NCI-H1436 treated with DMSO at 0.1 percent for 48 hours (cell line): ENCODE results near the gene ASCL5.
"Not testable (repeated sequence)": the region's sequence is repeated elsewhere in the genome, so short reads cannot be mapped to it uniquely, and the experiment has no call there.

ENCODE experiments used
- DNase-seq: peaks from one replicate; lab custom pipeline; 2025; lab: John Stamatoyannopoulos, UW

ASCL5 gene, protein sequence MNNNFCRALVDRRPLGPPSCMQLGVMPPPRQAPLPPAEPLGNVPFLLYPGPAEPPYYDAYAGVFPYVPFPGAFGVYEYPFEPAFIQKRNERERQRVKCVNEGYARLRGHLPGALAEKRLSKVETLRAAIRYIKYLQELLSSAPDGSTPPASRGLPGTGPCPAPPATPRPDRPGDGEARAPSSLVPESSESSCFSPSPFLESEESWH

DNA sequence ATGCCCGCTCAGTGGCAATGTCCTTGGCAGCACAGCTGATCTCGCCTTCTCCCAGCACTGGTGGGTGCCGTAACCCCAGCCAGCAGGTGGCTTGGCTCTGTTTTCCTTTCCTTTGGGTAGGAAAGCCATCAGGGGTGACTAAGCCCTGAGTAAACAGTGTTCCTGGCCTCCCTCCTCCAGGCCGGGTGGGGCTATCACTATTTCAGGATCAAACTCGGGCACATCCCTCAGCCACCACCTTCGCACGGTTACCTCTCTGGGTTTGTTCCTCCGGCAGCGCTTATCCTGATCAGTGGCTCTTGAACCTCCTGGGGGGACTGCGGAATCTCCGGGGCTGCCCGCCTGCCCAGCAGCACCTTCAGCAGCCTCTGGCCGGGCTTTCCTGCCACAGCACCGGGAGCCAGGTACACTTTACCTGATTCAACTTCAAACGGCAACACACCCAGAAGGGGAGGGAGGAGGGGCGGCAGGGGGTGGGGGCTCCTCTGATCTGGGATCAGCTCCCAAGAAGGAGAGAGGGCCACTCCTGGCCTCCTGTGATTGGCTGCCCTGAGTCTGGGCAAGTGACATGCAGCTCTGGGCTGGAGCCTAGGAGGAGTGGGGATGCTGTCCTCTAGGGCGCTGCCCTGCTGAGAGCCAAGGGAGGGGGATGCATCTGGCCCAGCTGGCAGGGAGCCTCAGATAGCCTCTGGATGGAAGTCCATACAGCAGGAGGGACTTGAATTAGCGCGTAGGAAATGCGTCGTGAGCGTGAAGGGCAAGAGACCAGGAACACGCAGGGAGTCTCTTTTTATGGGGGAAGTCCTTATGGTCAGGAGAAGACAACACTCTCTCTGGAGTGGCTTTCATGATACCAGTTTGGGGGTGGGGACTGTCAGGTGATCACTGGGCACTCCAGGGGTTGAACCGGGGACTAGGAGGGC lies at the start of gene ASCL5:
TSS of gene ASCL5 (minus strand) at position 353 of the 923 bp plus-strand sequence. CDS start 11,812 bp downstream, outside the sequence.
- DNase-seq = no peak

DNA sequence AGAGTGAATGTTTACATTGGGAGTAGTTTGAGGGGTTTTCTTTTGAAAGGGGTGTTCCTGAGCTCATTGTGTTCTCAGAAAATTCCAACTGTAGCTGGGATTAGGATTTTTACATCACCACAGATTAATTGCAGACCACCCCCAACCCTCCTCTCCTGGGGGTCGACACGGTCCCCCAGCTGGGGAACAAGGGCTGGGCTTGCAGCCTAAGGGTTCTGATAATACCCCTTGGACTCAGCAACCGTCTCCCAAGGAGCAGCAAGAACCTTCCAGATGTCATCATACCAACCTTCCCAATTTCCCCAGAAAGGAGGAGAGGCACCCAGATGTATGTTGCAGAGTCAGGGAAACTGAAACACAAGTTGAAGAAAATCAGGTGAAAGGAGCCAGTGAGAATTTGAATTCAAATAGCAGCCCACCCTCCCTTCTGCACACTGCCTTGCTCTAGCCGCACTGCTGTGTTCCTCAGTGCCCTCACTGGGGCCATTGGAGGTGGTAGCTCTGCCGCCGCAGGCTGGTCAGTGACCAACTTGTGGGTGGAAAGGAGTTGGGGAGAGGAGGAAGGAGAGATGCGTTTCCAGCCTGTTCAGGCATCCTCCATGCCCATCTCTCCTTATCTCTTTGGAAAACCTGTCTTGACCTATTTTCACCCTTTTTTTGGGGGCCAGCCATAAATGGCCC lies 49.0 kb upstream of the ASCL5 start:
- DNase-seq = no peak

DNA sequence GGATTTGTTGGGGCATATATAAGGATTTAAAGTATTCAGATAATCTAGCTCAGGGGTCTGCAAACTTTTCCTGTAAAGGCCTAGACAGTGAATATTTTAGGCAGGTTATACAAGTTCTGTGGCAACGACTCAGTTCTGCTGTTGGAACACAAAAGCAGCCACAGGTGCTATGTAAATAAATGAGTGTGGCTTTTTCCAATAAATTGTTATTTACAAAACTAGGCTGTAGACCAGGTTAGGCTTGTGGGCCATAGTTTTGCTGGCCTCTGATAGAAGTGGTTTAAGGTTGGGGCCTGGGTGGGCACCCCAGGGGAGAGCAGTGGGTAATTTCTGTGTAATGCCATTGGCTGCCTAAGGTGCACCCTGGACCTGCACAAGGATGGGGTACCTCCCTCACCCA lies 46.8 kb upstream of the ASCL5 start:
- no peak for DNase-seq

DNA sequence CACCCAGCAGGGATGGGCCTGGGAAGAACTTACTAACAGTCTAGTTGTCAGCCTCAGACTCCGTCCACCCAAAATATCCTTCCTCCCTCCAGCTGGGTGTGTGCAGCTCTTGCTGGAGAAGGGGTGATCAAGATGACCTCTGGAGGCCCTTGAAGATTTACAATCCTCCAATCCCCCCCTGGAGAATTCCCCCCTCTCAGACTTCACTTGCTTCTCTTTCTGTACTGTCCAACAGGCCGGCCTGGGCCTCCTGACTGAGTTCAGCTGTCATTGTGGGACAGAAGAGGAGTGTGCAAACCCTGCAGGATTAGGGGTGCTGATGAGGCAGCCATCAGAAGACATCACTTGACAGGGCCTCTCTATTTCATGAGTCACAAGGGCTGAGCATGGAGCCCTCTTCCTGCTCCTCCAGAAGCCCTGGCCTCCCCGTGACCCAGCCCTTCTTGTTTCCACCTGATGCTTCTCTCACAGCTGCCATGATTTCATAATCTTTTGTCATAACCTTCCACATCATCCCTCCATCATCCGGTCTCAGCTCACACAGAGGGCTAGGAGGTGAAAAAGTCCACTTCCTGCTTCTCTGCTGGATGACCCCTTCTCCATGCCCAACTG lies 46.1 kb upstream of the ASCL5 start:
- DNase-seq = no peak

DNA sequence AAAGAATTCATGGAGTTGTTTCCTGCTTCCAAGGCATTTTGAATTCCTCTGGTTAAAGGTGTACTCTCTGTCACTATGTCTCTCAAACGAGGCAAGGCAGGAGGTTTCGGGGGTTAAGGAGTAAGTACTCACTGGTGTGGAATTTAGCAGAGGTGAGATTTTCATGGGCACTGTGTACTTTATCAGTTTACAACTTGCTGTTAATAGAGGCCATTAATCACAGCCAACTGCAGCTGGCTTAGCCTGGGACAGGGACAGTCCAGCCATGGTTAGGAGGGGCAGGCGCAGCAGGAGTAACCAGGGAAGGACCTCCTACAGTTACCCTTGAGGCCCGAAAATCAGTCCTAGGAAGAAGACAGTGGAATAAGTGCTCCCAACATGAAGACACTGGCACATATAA lies 45.3 kb upstream of the ASCL5 start:
- no peak for DNase-seq

DNA sequence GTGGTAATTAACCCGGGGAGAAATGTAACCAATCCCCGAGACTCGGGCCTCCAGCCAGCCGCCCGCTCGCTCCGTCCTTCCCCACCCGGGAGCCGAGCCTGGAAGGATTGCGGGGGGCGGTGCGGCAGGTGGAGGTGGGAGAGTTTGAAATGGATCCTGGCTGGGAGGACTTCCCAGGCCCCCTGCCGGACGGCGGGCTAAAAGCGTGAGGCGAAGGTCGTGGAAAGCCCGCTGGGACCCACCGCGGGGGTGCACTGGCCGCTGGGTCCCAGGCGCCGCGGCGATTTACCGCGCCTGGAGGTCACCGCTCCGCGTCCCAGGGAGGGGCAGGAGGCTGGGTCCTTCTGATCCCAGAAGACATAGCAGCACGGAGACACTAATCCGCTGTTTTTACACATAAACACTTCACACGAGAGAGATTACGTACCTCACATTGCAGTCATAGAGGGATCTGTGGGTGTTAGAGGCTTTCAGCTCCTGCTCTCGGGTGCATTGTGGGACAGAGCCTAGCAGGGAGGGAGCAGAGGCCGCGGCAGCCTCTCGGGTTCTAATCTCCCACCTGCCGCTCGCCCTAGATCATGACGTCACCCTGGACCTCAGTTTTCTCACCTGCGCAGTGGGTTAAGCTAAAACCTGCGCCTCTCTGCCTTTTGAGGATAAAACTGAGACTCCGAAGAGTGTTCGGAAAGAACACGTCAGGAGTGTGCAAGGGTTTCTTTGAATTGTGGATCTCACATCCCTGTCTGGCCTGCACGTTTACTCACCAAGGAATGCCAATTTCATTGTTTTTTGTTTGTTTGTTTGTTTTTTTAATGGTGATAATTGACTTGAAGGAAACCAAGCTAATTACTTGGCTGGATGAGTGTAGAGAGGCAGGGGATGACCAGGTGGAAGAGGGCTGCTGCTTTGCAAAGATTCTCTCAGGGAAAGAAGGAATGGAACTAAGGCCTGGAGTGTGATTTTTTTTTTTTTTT lies 44.4 kb upstream of the ASCL5 start:
- DNase-seq = peak; percentile 30

DNA sequence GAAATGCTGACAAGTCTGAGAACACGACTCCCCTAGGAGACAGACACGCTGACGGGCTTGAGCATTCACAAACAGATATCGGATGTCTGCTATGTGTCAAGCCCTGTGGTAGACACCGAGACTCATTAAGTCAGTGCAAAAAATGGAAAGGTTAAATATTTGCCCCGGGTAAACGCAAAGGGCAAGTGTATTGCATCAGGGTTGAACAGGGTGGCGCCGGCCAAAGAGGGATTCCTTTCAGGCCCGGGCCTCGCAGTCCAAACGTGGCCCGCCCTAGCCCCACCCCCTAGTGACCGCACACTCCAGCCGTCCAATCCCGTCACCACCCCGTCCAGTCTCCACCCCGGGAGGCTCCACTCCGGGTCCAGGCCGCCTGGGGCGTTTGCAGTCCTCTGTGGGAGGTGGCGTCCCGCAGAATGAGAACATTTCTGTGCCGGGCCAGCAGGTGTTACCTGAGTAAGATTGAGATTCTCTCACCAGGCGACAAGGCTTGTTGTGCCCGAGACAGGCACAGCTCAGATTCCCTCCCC lies 43.6 kb upstream of the ASCL5 start:
- DNase-seq = peak; percentile 84

DNA sequence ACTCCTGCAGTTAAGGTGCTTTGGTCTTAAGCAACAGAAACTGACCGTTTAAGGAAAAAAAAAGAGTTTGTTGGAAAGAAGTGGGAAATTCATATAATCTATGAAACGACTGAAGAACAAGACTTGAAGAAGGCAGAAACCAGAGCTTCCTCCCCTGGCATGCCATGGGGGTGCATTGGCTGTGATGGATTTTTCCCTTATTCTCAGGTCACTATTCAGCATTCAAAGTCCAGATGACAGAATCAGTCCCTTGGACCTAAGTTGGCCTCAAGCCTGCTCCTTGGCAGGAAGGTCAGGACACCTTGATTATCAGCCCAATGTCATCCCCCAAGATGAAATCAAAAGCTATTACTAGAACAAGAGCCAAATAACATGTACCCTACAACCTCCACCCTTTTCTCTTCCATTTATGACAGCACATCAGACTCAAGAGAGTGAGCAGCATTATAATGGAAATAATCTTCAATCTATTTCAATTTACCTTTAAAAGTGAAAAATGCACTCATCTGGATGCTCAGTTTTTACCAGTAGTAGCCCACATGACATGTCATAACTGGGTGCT lies 43.1 kb upstream of the ASCL5 start:
- DNase-seq = no peak

DNA sequence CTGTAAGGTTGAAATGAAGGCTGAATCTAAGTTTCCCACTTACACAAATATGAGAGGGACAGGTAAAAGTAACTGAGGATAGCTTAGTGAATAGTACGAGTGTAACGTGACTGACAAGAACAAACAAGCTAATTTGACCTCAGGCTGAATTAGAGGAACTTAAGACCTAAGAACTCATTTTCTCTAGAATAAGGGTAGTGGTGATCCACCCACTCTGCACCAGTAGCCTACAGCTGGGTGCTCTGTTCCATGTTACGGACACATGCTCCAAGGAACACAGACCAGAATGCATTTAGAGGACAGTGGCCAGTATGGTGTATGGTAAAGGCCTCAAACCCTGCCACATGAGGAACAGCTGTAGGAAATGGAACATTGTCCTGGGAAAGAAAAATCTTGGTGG lies 42.2 kb upstream of the ASCL5 start:
- DNase-seq = no peak

DNA sequence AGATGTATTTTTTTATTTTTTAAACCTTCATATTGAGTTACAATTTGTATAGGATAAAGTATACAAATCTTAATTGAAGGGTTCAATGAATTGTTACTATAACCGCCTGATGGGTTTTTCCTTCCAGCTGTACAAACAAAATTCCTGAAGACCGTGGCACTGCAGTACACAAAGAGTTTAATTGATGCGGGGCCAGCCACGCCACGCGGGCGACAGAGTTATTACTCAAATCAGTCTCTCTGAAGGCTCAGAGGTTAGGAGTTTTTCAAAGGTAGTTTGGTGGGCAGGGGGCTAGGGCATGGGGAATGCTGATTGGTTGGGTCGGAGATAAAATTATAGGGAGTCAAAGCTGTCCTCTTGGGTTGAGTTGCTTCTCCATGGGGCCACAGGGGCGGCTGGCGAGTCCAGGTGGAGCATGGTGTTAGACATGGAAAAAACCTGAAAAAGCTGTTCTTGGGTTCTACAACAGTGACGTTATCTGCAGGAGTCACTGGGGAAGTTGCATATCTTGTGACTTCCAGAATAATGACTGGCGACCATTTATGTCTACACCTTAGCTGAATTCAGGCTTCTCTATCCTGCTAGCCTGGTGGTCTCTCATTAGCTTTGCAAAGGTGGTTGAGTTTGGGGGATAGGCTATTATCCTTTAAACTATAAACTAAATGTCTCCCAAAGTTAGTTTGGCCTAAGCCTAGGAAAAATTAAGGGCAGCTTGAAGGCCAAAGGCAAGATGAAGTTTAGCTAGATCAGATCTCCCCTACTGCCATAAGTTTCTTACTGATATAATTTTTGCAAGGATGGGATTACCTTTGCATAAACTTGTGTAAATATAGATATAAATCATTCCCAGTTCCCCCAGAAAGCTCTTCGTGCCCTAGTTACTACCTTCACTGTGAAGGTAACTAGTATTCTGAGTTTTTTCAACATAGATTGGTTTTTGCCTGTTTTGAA lies 40.3 kb upstream of the ASCL5 start:
- DNase-seq = no peak

DNA sequence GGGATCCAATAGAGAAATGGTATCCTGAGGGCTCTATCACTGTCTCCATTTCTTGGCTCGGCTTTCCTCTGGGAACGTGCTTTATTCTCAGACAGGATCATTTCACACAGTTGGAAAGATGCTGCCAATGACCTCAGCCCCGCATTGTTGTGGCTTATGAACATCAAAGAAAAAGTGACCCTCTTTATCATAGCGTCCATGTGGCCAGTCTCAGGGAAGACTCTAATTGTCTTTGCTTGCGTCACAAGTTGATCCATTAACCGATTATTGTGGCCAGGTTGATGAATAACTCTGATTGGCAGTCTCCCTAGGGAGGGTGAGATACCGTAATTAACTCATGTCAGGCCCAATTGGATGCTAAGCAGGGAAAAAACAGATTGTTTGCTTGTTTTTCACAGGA lies 37.7 kb upstream of the ASCL5 start:
- no peak for DNase-seq

DNA sequence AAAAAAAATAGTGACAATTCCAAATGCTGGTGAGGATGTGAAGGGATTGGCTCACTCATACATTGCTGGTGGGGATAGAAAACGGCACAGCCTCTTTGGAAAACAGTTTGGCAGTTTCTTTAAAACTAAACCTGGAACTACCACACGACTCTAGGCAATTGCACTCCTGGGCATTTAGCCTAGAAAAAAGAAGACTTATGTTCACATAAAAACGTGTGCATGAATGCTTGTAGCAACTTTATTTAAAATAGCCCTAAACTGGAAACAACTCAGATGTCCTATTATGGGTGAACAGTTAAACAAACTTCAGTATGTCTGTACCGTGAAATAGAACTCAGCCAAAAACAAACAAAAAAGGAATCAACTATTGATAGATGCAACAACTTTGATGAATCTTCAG lies 36.7 kb upstream of the ASCL5 start:
- DNase-seq = no peak

DNA sequence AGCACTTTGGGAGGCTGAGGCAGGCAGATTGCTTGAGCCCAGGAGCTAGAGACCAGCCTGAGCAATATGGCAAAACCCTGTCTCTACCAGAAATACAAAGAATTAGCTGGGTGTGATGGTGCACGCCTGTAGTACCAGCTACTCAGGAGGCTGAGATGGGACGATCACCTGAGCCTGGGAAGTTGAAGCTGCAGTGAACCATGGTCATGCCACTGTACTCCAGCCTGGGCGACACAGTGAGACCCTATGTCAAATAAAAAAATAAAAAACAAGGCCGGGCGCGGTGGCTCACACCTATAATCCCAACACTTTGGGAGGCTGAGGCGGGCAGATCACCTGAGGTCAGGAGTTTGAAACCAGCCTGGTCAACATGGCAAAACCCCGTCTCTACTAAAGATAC lies 36.1 kb upstream of the ASCL5 start:
- DNase-seq = not testable (repeated sequence)

DNA sequence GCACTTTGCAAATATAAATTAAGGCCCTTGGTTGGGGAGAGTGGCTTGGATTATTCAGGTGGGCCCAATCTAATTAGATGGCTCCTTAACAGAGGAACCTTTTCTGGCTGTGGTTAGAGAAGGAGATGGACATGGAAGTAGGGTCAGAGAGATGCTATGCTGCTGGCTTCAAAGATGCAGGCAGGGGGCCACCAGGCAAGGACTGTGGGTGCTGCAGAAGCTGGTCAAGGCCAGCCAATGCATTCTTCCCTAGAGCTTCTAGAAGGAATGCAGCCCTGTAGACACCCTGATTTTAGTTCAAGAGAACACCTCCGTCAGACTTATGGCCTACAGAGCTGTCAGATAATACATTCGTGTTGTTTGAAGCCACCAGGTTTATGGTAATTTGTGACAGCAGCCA lies 31.0 kb upstream of the ASCL5 start:
- DNase-seq = no peak

DNA sequence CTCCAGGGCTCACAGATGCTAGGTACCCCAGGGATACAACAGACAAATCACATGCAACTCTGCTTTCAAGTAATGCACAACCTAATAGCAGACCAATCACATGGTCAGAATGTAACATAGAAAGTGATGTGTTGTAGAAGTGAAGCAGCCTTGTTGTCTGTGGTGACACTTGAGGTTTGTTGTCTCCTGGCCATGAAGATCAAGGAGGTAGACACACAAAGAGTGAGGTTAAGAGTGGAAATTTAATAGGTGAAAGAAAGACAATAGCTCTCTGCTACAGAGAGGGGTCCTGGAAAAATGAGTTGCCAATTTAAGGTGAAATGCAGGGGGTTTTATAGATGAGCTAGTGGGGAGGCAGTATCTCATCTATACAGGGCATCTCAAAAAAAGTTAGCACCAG lies 29.8 kb upstream of the ASCL5 start:
- DNase-seq = no peak

DNA sequence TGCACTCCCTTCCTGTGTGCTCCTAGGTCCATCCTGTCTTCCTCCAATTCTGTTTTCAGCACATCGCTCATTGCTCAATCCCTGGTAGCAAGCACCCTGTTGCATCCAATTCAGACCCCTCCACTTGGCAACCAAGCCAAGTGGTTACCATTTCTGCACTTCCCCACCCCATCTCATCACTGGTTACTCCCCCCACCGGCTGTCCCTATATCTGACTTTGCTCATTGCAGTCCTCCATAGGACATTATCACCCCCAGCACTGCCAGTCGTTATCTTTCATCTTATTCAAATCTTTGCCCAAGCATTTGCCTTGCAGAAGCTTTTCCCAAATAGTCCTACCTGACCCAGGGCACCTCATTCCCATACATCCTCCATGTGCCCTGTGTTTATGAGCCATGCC lies 29.4 kb upstream of the ASCL5 start:
- DNase-seq = no peak

DNA sequence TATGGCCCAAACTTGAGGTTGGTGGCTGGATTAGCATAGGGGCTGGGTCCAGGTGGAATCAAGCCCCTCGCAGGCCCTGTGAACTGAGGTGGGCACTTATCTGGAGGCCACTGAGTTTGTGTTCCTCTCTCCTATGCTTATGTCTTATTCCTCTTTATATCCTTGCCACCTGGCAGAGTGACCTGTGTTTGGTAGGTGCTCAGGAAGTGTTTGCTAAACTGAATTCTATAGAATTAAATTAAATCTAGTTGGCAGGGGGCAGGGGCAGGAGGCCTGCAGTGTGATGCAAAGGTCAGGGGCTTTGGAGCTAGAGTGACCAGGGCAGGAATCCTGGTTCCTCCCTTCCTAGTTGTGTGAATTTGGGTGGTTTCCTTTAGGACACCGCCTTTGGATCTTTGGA lies 28.4 kb upstream of the ASCL5 start:
- no peak for DNase-seq

DNA sequence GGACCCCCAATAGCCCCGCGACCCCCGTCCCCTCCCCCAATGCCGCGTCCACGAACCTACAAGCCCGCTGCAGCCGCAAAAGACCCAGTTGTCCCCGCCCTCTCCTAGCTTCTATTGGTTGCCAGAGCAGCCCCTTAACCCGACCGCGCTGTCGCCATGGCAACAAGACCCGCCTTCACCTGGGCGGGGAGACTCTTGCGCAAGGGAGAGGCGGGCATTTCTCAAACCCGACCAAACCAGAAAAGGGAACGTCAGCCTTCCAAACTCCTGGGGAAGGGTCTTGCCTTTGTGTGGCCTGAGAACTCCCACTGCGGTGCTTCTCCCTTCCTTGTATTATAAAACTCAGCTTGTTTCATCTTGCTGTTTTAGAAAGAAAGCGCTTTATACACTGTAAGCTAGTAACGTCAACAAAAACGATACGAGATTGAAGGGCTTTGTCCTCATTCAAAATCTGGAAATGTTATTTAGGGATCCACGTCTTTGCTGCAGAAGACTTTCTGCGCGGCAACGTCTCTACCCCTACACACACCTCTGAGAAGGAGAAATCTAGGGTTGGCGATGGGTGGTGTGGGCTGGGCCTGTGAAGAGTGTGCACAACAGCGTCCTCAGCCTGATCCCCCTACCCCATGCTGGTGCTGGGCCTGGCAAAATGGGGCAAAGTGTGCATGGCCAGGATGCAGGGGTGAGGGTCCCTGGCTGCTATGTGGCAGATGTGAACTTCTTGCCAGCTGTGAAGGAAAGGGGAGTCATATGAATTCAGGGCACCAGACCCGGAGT lies 27.6 kb upstream of the ASCL5 start, which contains the start of gene TMEM9:
TSS of gene TMEM9 (minus strand) at position 86 of the 777 bp plus-strand sequence. CDS start 551 bp downstream, outside the sequence.
- peak; percentile 93 for DNase-seq
